Measurements from ENCODE around the gene FBLN5.

DNA sequence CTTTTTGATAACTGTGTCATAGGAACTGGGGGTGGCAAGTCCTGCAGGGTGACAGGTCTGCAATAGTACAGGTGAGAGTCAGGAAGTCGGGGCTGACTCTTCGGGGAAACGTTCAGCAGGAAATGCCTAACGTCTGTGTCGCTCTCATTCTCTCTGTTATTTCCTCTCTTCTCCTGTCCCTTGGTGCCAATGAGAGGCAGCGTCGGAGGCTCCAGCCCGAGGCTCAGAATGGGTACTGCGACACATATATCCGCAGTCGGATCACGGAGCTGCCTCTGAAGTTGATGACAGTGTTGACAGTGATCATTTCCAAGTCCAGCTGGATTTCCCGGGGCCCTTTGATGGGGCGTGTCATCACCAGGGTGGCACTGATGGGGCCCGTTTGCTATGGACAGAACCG lies 77.5 kb downstream of the FBLN5 start:
- TF ChIP-seq, protein P1, sequence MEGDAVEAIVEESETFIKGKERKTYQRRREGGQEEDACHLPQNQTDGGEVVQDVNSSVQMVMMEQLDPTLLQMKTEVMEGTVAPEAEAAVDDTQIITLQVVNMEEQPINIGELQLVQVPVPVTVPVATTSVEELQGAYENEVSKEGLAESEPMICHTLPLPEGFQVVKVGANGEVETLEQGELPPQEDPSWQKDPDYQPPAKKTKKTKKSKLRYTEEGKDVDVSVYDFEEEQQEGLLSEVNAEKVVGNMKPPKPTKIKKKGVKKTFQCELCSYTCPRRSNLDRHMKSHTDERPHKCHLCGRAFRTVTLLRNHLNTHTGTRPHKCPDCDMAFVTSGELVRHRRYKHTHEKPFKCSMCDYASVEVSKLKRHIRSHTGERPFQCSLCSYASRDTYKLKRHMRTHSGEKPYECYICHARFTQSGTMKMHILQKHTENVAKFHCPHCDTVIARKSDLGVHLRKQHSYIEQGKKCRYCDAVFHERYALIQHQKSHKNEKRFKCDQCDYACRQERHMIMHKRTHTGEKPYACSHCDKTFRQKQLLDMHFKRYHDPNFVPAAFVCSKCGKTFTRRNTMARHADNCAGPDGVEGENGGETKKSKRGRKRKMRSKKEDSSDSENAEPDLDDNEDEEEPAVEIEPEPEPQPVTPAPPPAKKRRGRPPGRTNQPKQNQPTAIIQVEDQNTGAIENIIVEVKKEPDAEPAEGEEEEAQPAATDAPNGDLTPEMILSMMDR (conservative IDR thresholded peaks at IDR 0.05), result no peak
- TF ChIP-seq EZH2 (IDR thresholded peaks at IDR 0.05; ENCODE audit: low read depth), result no peak

Measured in PC-9 (cell line).